ENCODE data around the gene PPP6C. TPM values are rescaled to one million over a fixed set of nuclear protein-coding genes. Genes with fewer than 3 reads are reported as not detected.

PPP6C gene
- total and polyA plus RNA-seq, 2 of the 13 experiments (the other 11 are each of a cell fraction or from before 2014, with no cell fraction given), result 18.5 to 20.9 TPM

DNA sequence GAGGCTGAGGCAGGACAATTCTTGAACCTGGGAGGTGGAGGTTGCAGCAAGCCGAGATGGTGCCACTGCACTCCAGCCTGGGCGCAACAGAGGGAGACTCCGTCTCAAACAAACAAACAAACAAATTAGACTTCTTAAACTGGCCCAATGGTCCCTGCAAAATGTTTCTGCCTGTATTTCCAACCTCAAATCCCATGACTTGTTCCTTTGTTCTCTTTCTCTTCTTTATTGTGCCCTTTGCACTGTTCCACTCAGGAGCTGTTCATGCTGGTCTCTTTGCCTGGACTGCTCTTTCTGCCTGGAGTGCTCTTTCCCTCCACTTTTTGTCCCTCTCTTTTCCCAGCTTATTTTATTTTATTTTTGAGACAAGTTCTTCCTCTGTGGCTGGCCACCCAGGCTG is 14.9 kb upstream of the PPP6C start (continued):
- TF ChIP-seq, protein P1, sequence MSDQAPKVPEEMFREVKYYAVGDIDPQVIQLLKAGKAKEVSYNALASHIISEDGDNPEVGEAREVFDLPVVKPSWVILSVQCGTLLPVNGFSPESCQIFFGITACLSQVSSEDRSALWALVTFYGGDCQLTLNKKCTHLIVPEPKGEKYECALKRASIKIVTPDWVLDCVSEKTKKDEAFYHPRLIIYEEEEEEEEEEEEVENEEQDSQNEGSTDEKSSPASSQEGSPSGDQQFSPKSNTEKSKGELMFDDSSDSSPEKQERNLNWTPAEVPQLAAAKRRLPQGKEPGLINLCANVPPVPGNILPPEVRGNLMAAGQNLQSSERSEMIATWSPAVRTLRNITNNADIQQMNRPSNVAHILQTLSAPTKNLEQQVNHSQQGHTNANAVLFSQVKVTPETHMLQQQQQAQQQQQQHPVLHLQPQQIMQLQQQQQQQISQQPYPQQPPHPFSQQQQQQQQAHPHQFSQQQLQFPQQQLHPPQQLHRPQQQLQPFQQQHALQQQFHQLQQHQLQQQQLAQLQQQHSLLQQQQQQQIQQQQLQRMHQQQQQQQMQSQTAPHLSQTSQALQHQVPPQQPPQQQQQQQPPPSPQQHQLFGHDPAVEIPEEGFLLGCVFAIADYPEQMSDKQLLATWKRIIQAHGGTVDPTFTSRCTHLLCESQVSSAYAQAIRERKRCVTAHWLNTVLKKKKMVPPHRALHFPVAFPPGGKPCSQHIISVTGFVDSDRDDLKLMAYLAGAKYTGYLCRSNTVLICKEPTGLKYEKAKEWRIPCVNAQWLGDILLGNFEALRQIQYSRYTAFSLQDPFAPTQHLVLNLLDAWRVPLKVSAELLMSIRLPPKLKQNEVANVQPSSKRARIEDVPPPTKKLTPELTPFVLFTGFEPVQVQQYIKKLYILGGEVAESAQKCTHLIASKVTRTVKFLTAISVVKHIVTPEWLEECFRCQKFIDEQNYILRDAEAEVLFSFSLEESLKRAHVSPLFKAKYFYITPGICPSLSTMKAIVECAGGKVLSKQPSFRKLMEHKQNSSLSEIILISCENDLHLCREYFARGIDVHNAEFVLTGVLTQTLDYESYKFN (CRISPR knock-in tag; conservative IDR thresholded peaks at IDR 0.05), result peak; percentile 59
- TF ChIP-seq ZNF292 (CRISPR knock-in tag; IDR thresholded peaks at IDR 0.05; ENCODE audit: borderline replicate concordance, low read depth) (peak; percentile 31; the same call in 1 of the 2 replicates), SOX13 (IDR thresholded peaks at IDR 0.05) (no peak), SOX13 (CRISPR knock-in tag; conservative IDR thresholded peaks at IDR 0.05 in 1 of 2, IDR thresholded peaks at IDR 0.05 in 1 of 2) (peak in 1 of 2 experiments; percentile 72; a peak in 2 of 4 replicates), RBFOX2 (IDR thresholded peaks at IDR 0.05; ENCODE audit: low read depth, low read length) (peak; percentile 47; the same call in 1 of the 2 replicates), SOX5 (CRISPR knock-in tag; IDR thresholded peaks at IDR 0.05; ENCODE audit: borderline replicate concordance) (peak; percentile 78; the same call in 1 of the 2 replicates), ZNF709 (CRISPR knock-in tag; IDR thresholded peaks at IDR 0.05) (0 out of 2 replicates have a peak, but pooled peaks have one; percentile 50), CCAR2 (optimal IDR thresholded peaks at IDR 0.05; ENCODE audit: low read depth, low read length) (no peak), ZMYM3 (CRISPR knock-in tag; IDR thresholded peaks at IDR 0.05) (no peak), RCOR2 (CRISPR knock-in tag; IDR thresholded peaks at IDR 0.05) (peak; percentile 44; the same call in 1 of the 2 replicates), GATAD2A (CRISPR knock-in tag; IDR thresholded peaks at IDR 0.05) (0 out of 2 replicates have a peak, but pooled peaks have one; percentile 9), BHLHE40 (IDR thresholded peaks at IDR 0.05; ENCODE audit: low read length) (no peak)
- TF ChIP-seq, protein P2, sequence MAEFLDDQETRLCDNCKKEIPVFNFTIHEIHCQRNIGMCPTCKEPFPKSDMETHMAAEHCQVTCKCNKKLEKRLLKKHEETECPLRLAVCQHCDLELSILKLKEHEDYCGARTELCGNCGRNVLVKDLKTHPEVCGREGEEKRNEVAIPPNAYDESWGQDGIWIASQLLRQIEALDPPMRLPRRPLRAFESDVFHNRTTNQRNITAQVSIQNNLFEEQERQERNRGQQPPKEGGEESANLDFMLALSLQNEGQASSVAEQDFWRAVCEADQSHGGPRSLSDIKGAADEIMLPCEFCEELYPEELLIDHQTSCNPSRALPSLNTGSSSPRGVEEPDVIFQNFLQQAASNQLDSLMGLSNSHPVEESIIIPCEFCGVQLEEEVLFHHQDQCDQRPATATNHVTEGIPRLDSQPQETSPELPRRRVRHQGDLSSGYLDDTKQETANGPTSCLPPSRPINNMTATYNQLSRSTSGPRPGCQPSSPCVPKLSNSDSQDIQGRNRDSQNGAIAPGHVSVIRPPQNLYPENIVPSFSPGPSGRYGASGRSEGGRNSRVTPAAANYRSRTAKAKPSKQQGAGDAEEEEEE (CRISPR knock-in tag; IDR thresholded peaks at IDR 0.05; ENCODE audit: borderline replicate concordance), result no peak
- TF ChIP-seq, protein P3, sequence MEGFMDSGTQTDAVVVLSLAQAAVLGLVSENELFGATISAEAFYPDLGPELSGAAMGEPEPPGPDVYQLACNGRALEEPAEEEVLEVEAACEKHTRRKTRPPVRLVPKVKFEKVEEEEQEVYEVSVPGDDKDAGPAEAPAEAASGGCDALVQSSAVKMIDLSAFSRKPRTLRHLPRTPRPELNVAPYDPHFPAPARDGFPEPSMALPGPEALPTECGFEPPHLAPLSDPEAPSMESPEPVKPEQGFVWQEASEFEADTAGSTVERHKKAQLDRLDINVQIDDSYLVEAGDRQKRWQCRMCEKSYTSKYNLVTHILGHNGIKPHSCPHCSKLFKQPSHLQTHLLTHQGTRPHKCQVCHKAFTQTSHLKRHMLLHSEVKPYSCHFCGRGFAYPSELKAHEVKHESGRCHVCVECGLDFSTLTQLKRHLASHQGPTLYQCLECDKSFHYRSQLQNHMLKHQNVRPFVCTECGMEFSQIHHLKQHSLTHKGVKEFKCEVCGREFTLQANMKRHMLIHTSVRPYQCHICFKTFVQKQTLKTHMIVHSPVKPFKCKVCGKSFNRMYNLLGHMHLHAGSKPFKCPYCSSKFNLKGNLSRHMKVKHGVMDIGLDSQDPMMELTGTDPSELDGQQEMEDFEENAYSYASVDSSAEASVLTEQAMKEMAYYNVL (CRISPR knock-in tag; IDR thresholded peaks at IDR 0.05; ENCODE audit: borderline replicate concordance), result peak; percentile 85
- TF ChIP-seq, protein P4, sequence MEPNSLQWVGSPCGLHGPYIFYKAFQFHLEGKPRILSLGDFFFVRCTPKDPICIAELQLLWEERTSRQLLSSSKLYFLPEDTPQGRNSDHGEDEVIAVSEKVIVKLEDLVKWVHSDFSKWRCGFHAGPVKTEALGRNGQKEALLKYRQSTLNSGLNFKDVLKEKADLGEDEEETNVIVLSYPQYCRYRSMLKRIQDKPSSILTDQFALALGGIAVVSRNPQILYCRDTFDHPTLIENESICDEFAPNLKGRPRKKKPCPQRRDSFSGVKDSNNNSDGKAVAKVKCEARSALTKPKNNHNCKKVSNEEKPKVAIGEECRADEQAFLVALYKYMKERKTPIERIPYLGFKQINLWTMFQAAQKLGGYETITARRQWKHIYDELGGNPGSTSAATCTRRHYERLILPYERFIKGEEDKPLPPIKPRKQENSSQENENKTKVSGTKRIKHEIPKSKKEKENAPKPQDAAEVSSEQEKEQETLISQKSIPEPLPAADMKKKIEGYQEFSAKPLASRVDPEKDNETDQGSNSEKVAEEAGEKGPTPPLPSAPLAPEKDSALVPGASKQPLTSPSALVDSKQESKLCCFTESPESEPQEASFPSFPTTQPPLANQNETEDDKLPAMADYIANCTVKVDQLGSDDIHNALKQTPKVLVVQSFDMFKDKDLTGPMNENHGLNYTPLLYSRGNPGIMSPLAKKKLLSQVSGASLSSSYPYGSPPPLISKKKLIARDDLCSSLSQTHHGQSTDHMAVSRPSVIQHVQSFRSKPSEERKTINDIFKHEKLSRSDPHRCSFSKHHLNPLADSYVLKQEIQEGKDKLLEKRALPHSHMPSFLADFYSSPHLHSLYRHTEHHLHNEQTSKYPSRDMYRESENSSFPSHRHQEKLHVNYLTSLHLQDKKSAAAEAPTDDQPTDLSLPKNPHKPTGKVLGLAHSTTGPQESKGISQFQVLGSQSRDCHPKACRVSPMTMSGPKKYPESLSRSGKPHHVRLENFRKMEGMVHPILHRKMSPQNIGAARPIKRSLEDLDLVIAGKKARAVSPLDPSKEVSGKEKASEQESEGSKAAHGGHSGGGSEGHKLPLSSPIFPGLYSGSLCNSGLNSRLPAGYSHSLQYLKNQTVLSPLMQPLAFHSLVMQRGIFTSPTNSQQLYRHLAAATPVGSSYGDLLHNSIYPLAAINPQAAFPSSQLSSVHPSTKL (CRISPR knock-in tag; IDR thresholded peaks at IDR 0.05), result peak; percentile 32; the same call in 1 of the 2 replicates
